Measurements from ENCODE around the gene SYCP2L. TPM values are rescaled to one million over a fixed set of nuclear protein-coding genes. Genes with fewer than 3 reads are reported as not detected.

The SYCP2L gene
- total RNA-seq, 4 donors from 2014 or later: 0.07 to 0.82 (median 0.29) TPM; not detected in 1

GRCh38 chr6:10933126-10933525, 46.3 kb downstream of the SYCP2L start:
- Histone ChIP-seq H3K4me3 (no peak overlapping the region), H3K27me3 (no peaks in the 10 kb centered on the region), H3K9me3 (no peaks in the 10 kb centered on the region), H3K36me3 (no peaks in the 10 kb centered on the region), H3K27ac (no peak overlapping the region), H3K4me1 (no peaks in the 10 kb centered on the region)
- DNase-seq: no peak
- ATAC-seq: no peak
- intact Hi-C loops (cut with DNase I; ENCODE audit: low total_unique reads): no loop called here
- in situ Hi-C loops (cut with MboI; ENCODE audit: low sequenced_read_pairs in 4 of 4): no loop called here
- no peak for TF ChIP-seq CTCF (IDR thresholded peaks at IDR 0.05 in 4 of 5, conservative IDR thresholded peaks at IDR 0.05 in 1 of 5)
- no peak for TF ChIP-seq POLR2A (IDR thresholded peaks at IDR 0.05)

GRCh38 chr6:10939840-10940239, 53.0 kb downstream of the SYCP2L start:
- Histone ChIP-seq H3K27ac (no peak overlapping the region), H3K4me1 (no peaks in the 10 kb centered on the region), H3K4me3 (no peak overlapping the region), H3K27me3 (no peaks in the 10 kb centered on the region), H3K36me3 (no peaks in the 10 kb centered on the region), H3K9me3 (peaks cover 0 to 3% (median 0%) of the 10 kb centered on the region in 3 donors)
- DNase-seq (no peak), ATAC-seq (no peak)
- in situ Hi-C loops (cut with MboI; ENCODE audit: low sequenced_read_pairs in 4 of 4): no loop called here
- intact Hi-C loops (cut with DNase I; ENCODE audit: low total_unique reads): no loop called here
- TF ChIP-seq POLR2A (IDR thresholded peaks at IDR 0.05) (no peak), CTCF (IDR thresholded peaks at IDR 0.05 in 4 of 5, conservative IDR thresholded peaks at IDR 0.05 in 1 of 5) (no peak)

GRCh38 chr6:10945845-10946244, 59.0 kb downstream of the SYCP2L start:
- ATAC-seq: no peak
- Histone ChIP-seq H3K9me3 (no peaks in the 10 kb centered on the region), H3K4me3 (no peak overlapping the region), H3K27me3 (no peaks in the 10 kb centered on the region), H3K36me3 (no peaks in the 10 kb centered on the region), H3K27ac (no peak overlapping the region), H3K4me1 (no peaks in the 10 kb centered on the region)
- no peak for DNase-seq
- TF ChIP-seq POLR2A (IDR thresholded peaks at IDR 0.05) (no peak), CTCF (IDR thresholded peaks at IDR 0.05 in 4 of 5, conservative IDR thresholded peaks at IDR 0.05 in 1 of 5) (no peak)
- intact Hi-C loops (cut with DNase I; ENCODE audit: low total_unique reads) (no loop called here), in situ Hi-C loops (cut with MboI; ENCODE audit: low sequenced_read_pairs in 4 of 4) (no loop called here)

- DNase-seq: no peak
- no peak for TF ChIP-seq CTCF (IDR thresholded peaks at IDR 0.05 in 4 of 5, conservative IDR thresholded peaks at IDR 0.05 in 1 of 5)
- H3K27me3 ChIP-seq: no peaks in the 10 kb centered on the region
- no peak overlapping the region for H3K4me3 ChIP-seq
- intact Hi-C loops (cut with DNase I; ENCODE audit: low total_unique reads) (no loop called here), in situ Hi-C loops (cut with MboI; ENCODE audit: low sequenced_read_pairs in 4 of 4) (no loop called here)
- no peaks in the 10 kb centered on the region for H3K9me3 ChIP-seq
- H3K4me1 ChIP-seq: no peaks in the 10 kb centered on the region
- H3K27ac ChIP-seq: no peak overlapping the region
- no peaks in the 10 kb centered on the region for H3K36me3 ChIP-seq
- no peak for ATAC-seq
Measured at GRCh38 chr6:10947966-10948365, 61.1 kb downstream of the SYCP2L start.
